Head of caudate nucleus (tissue), 42 donors: ENCODE data around the gene NBPF4.
"Not testable (repeated sequence)": the region's sequence is repeated elsewhere in the genome, so short reads cannot be mapped to it uniquely, and the experiment has no call there.

ENCODE experiments used
- DNase-seq, 42 donors: peaks; one replicate each; pipeline versions ENCODE4 v3.0.0 to v3.0.0-alpha.2; 2020 to 2021; ENCODE audit warnings: mixed read lengths in 7 of 42
- intact Hi-C: fragments of 100-400 bp; cut with DNase I; formaldehyde crosslinking; loops from one replicate; pipeline ENCODE4 v1.15.0; 2022

NBPF4 gene

DNA sequence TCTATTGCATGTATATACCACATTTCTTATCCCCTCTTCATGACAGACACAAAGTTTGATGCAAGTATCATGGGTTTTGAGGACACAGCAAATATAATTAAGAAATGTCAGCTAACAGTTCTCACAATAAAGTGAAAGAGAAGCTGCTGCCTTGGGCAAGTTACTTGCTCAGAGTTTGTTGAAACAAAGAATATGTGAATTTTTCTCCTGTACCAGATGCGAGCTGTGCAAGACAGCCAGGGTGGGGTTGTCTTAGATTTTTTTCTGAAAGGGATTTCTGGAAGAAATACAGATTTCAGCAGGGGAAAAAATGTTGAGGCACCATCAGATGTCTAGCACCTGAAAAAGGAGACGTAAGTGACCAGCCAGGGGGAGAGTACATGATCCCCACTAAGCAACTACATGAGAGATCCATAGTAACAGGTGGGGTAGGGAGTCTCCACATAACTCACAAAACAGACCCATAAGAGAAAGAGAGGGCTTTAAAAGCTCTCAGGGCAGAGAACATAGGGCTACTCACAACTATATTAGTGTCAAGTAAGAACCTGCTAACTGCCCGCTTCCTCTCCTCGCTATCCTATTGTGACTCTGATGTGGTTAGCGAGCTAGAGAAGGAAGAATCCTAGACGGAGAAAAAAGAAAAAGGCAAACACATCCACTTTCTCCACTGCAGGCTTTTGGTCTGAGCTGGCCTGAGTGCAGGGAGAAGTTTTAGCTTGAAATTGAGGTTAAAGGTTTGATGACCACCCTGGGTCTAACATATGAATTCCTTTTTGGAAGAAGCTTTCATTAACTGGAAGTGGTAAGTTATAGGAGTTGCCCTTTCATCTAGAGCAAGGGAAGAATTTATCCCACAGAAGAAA is 27.6 kb downstream of the NBPF4 start:
- intact Hi-C loops, DNase-seq: not testable (repeated sequence)

- intact Hi-C loops = not testable (repeated sequence)
Measured at GRCh38 chr1:108214641-108215465, 29.0 kb downstream of the NBPF4 start.

GRCh38 chr1:108211014-108211413 is 32.9 kb downstream of the NBPF4 start:
- no peak for DNase-seq
- intact Hi-C loops = no loop called here

More at GRCh38 chr1:108214641-108215465, 29.0 kb downstream of the NBPF4 start:
- peak in 1 of 42 donors; percentile 23 for DNase-seq

GRCh38 chr1:108209456-108210108 is 34.3 kb downstream of the NBPF4 start:
- DNase-seq = no peak
- intact Hi-C loops = no loop called here

- intact Hi-C loops = no loop called here
- no peak for DNase-seq
Measured at GRCh38 chr1:108208724-108209446, 35.0 kb downstream of the NBPF4 start.

- intact Hi-C loops, DNase-seq: not testable (repeated sequence)
Measured at GRCh38 chr1:108203582-108203981, 40.3 kb downstream of the NBPF4 start.

DNA sequence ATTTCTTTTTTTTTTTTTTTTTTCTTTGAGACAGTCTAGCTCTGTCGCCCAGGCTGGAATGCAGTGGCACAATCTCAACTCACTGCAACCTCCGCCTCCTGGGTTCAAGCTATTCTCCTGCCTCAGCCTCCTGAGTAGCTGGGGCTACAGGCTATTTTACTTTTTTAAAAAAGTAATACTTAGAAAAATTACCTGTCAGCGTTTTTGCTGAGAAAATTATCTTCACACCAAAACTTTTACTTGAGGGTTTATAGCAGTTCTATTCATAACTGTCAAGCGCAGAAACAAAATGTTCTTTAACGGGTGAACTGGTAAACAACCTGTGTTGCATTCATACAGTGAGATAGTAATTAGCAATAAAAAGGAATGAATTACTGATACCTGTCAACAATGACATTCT is 42.2 kb downstream of the NBPF4 start:
- no peak for DNase-seq
- intact Hi-C loops = no loop called here

DNA sequence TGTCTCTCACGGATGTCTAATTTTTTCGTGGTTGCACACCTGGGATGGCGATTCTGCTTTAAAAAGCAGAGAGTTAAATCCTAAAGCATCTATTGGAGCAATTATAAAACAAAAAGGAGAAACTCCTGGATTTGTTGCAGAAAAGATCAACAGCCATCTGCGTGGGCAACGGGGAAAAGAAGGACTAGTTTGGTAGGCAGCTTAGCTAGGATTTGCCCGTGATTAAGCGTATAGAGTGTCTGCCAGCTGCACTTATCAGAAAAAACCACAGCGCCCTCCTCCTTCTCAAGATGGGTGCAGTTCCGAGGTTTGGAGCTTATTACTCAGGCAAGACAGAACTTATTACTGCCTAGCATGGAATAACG is 43.2 kb downstream of the NBPF4 start:
- peak; percentile 18 to 89 (median 66) for DNase-seq
- intact Hi-C loops = no loop called here

- peak; percentile 4 to 89 (median 77) for DNase-seq
- intact Hi-C loops = no loop called here
Measured at GRCh38 chr1:108199781-108200686, 43.8 kb downstream of the NBPF4 start, which contains the start of gene SLC25A24. TSS of gene SLC25A24 (minus strand) at chr1:108200343. CDS start at chr1:108200138, 205 bp downstream.

GRCh38 chr1:108199201-108199691 is 44.6 kb downstream of the NBPF4 start:
- intact Hi-C loops = no loop called here
- peak in 2 of 42 donors; percentile 8 for DNase-seq

DNA sequence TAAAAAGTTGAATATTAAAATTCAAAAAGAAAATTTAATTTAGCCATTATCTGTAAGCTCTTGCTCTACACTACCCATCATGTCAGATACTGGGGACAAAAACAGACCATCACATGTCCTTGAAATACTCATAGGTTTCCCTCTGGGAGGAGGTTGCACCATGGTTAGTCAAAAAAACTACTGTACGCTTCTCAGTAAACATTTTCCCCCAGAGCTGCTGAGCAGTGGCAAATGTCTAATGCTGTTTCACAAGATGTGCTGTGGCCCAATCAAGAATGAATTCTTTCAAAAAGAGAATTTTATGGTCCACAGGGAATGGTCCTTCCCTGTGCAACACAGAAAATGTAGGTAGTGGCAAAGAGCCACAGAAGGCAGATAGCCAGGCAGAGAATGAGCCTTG is 49.8 kb downstream of the NBPF4 start:
- DNase-seq = no peak
- intact Hi-C loops = no loop called here

DNA sequence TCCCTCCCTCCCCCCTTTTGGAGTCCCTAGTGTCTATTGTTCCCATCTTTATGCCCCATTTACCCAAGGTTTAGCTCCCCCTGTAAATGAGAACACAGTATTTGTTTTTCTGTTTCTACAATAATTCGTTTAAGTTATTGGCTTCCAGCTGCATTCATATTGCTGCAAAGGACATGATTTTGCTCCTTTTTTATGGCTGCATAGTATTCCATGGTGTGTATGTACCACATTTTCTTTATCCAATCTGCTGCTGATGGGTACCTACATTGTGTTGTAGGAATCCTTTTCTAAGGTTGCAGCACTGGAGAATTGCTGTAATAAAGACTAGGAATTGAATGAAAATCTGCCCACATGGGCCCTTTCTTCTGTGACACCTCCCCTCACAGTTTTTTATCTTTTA is 50.5 kb downstream of the NBPF4 start:
- intact Hi-C loops = no loop called here
- DNase-seq = no peak

DNA sequence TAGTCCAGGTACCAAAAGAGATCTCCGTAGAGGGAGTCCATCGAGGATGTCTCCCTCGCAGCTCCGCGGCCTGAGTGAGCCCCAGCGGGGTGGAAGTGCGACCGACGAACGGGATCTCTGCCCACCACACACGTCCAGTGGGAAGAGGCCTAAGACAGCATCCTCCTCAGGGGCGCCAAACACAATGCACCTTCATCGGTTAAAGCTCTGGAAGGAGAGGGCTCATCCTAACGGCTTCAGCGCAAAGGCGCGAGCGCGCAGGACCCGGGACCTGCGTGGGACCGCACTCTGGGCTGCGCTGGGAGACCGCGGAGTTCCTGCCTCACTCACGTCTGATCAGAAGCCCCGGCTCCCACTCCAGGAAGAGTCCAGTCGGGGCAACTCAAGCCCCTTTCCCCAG is 51.3 kb downstream of the NBPF4 start:
- intact Hi-C loops = no loop called here
- no peak for DNase-seq

DNA sequence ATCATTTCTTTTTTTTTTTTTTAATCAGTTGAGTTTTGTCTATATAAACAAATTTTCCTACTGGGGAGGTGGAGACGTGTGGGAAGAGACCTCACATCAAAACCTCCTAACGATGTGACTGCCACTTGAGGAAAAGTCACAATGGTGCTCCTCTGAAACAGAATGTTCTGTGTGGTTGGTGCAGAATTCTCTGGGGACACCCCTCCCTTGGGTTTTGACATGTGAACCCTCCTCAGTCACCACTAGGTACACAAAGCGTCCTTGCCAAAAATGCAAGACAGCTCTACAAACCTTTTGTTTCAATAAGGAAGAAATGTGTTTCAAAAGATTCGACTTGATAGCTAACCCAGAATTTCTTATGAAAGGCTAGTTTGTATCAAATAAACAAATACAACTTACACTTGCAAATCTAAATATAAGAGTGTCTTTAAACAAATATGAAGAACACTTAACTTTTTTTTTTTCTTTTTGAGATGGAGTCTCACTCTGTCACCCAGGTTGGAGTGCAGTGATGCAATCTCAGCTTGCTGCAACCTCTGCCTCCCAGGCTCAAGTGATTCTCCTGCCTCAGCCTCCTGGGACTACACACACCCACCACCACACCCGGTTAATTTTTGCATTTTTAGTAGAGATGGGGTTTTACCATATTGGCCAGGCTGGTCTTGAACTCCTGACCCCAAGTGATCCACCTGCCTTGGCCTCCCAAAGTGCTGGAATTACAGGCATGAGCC is 53.0 kb downstream of the NBPF4 start:
- intact Hi-C loops = no loop called here
- DNase-seq = peak in 1 of 42 donors; percentile 8

DNA sequence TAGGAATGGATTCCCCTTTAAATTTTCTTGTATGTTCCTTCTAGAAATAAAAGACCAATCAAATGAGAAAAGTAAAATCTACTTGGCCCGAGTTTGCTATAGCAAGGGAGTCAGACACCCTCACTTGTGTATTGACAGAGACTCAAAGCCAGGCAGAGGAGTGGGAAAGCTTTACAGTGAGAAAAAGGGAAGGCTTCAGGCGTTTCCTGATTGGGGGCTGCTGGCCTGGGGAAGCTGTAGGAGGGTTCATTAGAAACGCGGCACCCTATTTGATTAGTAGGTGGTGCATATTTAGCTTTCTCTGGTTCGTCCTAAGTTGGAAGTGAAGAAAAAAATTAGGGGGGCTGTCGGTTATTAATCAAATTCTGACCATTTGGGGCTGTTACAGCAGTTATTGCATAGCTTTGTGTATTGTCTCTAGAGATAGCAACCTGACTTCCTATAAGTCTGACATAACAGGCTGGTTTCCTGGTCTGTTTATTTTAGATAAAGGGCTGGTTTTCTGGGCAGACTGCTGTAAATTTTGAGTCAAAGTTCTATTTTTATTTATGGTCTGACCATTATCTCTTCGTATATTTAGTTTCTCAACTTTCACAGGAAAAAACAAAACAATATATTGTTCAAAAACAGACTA is 53.8 kb downstream of the NBPF4 start:
- DNase-seq = no peak
- intact Hi-C loops = no loop called here

- no peak for DNase-seq
- intact Hi-C loops = no loop called here
Measured at GRCh38 chr1:108188801-108189200, 55.1 kb downstream of the NBPF4 start.
